NCI-H524 treated with DMSO at 0.1 percent for 48 hours (cell line): ENCODE data around the gene TSPAN2.
"Not testable (repeated sequence)": the region's sequence is repeated elsewhere in the genome, so short reads cannot be mapped to it uniquely, and the experiment has no call there.

Source experiments
- DNase-seq: peaks from one replicate; lab custom pipeline; 2025; lab: John Stamatoyannopoulos, UW

The TSPAN2 gene

GRCh38 chr1:115036814-115037507 lies 52.3 kb downstream of the TSPAN2 start:
- DNase-seq, result no peak

DNA sequence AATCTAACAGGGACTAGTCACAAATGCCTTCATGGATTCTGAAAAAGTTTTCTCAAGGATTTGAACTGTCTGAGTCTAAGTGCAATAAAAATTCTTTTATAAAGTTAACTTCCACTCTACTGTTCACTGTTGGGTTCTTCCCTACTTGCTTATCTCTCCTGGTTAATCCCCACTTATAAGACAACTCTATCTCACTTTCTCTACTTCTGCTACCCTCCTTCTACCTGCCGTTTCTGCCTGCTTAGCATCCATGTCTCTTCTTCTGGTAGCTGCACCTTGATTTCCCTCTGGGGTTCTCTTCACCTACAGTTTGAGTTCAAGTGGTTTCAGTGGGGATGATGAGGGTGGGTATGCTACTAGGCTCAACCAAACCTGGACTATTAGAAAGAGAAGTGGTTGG lies 53.7 kb downstream of the TSPAN2 start:
- no peak for DNase-seq

DNA sequence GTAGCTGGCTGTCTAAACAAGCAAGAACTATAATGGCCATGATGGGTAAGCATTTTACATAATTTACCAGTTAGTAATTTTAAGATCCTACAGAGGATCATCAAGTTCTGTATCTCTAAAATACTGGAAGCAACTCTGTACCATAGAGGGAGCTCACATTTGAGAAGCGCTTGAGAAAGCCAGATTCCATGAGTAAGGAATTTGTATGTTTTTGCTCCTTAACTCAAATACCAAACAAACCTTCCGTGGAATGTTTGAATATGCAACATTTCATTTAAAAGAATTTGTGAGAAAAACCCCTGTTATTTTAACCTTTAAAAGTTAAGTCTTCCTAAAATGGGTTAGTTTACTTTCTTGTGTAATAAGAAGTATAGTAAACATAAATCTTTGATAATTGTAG lies 57.7 kb downstream of the TSPAN2 start:
- DNase-seq, result no peak

DNA sequence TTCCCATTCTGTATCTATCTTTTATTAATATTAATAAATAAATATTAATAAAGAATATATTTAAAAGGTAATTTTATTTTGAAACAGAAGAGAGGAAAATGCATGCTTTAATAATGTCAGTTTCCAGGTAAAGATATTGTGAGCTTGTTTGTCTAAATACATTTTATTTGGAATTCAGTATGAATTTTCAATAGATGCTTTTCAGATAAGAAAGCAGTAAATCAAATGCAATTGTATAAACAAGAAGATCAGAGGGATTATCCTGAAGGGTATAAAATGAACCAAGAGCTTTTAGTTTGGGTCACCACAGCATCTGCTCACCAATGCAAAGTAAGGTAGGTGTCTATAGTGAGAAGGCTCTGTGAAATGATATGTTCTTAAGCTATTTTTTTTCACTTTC lies 59.8 kb downstream of the TSPAN2 start, which contains the start of gene TSHB:
TSHB (plus strand) TSS at position 301 of the 400 bp plus-strand sequence. CDS start 3,537 bp downstream, outside the sequence.
- DNase-seq, result no peak

DNA sequence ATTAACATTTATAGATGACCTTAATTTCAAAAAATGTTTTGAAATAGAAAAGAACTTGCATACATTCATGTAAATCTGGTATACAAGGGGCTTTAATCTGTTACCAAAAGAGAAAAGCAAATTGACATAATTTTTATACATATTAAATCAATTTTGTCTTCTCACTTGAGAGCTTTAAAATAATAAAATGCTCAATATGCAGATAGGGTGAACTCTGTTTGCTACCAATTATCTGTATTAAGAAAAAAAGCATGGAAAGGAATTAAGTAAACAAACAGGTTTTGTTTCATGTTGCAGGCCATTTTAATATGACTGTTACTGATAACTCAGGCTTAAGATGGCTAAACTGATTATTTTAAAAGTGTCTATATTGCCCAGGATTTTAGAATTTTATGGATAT lies 65.7 kb downstream of the TSPAN2 start:
- no peak for DNase-seq

DNA sequence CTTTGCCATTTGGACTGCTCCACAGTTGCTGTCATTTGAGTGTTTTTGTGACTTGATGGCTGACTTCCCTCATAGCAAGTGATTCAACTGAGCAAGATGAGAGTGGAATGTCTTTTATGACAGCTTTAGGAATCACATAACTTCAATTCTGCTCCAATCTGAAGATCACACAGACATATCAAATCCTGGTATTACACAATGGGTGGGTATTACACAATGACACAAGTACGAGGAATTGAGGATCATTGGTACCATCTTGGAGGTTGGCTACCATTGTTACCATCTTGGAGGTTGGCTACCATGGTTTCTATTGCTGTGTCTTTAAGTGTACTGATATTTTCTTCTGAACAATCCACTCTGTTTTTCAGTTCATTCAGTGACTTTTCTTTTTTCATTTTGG lies 68.2 kb downstream of the TSPAN2 start:
- no peak for DNase-seq

DNA sequence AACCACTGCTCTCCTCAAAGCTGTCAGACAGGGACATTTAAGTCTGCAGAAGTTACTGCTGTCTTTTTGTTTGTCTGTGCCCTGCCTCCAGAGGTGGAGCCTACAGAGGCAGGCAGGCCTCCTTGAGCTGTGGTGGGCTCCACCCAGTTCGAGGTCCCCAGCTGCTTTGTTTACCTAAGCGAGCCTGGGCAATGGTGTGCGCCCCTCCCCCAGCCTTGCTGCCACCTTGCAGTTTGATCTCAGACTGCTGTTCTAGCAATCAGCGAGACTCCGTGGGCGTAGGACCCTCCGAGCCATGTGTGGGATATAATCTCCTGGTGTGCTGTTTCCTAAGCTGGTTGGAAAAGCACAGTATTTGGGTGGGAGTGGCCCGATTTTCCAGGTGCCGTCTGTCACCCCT lies 69.8 kb downstream of the TSPAN2 start:
- DNase-seq, result not testable (repeated sequence)

GRCh38 chr1:115013792-115014191 lies 75.5 kb downstream of the TSPAN2 start:
- no peak for DNase-seq

DNA sequence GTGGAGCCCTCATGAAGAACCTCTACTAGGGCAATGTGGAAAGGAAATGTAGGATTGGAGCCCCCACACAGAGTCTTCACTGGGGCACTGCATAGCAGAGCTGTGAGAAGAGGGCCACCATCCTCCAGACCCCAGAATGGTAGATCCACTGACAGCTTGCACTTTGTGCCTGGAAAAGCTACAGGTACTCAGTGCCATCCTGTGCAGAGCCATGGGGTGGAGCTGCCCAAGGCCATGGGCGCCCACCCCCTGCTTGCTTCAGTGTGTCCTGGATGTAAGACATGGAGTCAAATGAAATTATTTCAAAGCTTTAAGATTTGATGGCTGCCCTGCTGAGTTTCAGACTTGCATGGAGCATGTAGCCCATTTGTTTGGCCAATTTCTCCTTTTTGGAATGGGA lies 76.9 kb downstream of the TSPAN2 start:
- DNase-seq, result no peak

- no peak for DNase-seq
These were observed 77.3 kb downstream of the TSPAN2 start for GRCh38 chr1:115012006-115012405.

GRCh38 chr1:115006191-115006590 lies 83.1 kb downstream of the TSPAN2 start:
- DNase-seq, result no peak
